D721Med (cell line): Measurements from ENCODE around the gene LCLAT1.

ENCODE experiments used
- DNase-seq: peaks from one replicate; pipeline ENCODE4 v3.0.0; 2011; ENCODE audit warnings: low spot score; ENCODE audit not compliant: insufficient read length
- FAIRE-seq: peaks from 2 replicates; lab custom pipeline; 2011; peaks lifted over from hg19 to GRCh38; lab: Jason Lieb, UNC
- TF ChIP-seq, protein P1 (sequence below): IDR thresholded peaks from 2 replicates; pipeline ENCODE4 v1.5.1; 2012; ENCODE audit warnings: mild to moderate bottlenecking, control low read depth; ENCODE audit not compliant: insufficient read depth; ENCODE audit errors: missing control alignments

LCLAT1 gene

DNA sequence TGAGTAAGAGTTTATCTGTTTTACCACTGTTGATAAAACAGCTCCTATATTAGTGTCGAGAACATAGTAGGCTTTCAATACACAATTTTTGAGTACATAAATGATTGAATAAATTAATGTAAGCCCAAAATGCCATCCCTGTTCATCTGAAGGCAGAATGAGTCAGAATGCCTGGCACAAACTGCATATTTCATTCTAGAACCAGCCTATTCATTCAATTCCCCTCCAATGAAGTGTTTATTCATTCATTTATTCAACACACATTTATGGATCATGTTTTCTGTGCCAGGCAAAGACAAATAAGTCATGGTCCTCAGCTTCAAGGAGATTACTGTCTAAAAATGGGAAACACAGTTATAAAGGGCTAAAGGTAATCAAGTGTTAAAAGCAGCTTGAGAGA is 22.8 kb upstream of the LCLAT1 start:
- TF ChIP-seq, protein P1, sequence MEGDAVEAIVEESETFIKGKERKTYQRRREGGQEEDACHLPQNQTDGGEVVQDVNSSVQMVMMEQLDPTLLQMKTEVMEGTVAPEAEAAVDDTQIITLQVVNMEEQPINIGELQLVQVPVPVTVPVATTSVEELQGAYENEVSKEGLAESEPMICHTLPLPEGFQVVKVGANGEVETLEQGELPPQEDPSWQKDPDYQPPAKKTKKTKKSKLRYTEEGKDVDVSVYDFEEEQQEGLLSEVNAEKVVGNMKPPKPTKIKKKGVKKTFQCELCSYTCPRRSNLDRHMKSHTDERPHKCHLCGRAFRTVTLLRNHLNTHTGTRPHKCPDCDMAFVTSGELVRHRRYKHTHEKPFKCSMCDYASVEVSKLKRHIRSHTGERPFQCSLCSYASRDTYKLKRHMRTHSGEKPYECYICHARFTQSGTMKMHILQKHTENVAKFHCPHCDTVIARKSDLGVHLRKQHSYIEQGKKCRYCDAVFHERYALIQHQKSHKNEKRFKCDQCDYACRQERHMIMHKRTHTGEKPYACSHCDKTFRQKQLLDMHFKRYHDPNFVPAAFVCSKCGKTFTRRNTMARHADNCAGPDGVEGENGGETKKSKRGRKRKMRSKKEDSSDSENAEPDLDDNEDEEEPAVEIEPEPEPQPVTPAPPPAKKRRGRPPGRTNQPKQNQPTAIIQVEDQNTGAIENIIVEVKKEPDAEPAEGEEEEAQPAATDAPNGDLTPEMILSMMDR, result no peak
- FAIRE-seq, result no peak
- DNase-seq, result no peak

DNA sequence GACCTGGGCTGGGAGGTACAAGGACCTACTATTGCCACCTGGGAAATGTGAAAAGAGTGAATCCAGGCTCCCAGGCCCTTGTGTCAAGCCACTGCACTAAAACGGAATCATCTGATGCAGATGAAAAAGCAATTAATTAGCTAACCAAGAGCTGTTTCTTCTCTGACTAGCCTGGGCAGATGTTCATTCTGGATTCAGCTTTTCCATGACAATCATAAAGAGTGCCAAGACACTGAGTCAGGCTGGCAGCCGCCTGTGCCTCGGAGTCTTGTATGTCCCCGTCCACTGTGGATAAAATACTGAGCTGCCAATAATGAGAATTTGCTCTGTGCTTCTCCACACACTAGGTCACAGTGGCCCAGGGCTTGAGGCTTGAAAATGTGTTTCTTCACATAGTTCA is 21.7 kb upstream of the LCLAT1 start:
- FAIRE-seq (no peak), DNase-seq (no peak)
- TF ChIP-seq, protein P1, result no peak

DNA sequence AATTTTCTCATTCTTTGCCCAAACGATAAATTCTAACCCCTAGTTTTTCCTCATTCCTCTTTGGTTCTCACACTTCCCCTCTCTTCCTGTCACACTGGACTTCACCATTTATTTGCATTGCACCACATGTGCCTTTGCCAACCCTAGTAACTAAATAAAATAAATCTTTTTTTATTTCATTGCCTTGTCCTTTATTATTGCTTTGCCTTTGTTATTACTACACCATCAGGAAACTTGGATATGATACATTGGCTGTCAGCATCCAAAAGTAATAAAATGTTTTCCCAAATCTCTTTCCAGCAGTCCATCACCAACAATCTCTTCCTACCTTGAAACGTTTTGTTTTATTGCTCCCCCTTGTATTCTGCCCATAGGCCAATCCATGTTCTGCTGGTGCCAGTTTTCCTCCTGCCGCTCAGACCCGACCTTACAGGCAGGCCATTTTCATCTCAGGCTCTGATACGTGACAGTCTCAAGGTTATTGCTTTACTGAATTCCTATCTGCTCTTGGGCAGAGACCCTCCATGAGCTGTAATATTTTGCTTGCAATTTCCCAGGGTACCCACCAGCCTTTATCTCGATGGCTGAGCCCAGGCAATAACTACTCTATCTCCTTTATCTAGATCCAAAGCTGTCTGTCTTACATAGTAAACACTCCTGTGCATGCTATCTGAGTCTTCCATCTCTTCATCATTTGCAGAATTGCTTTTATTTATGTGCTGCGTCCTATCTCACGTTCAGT is 19.3 kb upstream of the LCLAT1 start:
- DNase-seq (no peak), FAIRE-seq (no peak)
- TF ChIP-seq, protein P1, result no peak

DNA sequence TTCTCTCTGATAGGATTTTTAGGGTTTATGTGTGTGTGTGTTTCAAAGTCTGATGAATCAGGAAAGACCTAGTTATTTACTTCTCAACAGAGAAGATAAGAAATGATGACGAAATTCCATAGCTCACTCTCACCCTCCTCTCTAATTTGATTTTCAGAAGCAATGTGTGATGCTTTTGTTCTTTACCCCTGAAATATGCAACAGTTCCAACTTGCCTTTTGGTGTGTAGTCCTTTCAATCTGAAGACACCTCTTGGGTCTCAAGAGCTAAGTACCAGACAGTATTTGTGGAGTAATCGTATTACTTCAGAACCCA is 18.7 kb upstream of the LCLAT1 start:
- FAIRE-seq, result no peak
- TF ChIP-seq, protein P1, result no peak
- DNase-seq, result no peak

DNA sequence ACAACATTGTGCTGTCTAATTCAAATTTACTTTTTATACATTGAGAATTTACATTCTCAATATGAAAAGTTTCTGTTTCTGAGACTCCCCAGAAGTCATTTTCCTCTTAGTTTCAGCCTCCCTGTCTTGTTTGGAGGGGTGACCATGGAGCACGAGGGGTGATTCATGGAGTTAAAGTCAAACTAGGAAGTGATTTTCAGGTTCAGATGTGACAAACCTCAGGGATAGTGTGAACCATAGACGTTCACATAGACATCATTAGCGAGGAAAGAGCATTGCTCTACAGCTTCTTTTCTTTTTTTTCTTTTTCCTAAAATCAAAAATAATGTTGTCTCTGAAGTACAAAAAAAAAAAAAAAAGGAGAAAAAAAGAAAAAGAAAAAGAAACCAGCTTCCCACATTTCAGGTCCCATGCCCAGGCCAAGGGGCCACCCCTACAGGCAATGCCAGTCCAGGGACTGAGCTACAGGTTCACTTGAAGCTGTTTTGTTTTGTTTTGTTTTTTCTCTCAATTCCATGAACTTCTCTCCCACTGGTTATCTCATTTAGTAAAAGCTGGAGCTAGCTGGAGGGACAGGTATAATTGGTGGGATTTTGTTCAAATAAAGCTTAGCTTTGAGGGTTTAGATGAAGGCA is 18.1 kb upstream of the LCLAT1 start:
- TF ChIP-seq, protein P1, result no peak
- no peak for DNase-seq
- no peak for FAIRE-seq

DNA sequence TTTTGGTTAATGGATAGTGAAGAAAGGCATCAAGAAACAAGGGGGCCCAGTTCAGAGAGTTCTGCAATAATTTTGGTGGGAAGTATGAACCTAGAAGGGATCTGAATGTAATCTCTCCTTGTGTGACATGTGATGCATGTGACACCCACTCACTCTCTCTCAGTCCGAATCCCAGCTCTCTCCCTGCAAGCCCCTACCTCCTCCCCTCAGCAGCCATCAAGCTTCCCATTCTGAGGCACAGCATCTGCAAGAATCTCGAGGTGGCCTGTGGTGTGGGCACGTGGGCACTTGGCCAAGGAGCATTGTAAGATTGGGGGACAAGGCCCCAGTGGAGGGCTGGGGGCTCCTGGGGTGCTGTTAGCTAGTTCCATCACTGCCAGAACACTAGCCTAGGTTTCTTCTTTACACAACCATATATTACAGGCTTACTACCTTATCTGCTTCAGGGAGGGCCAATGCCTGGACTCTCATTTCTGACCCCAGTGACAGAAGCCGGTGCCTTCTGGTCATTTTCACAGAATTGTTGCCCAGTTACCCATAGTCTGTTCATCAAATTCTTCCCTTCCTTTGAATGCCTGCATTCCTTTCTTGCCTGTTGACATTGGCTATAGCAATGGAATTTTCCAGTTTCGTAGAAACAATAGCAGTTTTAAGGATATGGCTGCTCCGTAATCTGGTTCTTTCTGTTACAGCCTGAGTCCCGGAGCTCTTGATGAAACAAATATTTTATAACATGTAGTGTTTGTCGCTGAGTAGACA is 13.3 kb upstream of the LCLAT1 start:
- DNase-seq, result no peak
- FAIRE-seq, result no peak
- TF ChIP-seq, protein P1, result no peak
